ENCODE data around the gene RNF20.

DNA sequence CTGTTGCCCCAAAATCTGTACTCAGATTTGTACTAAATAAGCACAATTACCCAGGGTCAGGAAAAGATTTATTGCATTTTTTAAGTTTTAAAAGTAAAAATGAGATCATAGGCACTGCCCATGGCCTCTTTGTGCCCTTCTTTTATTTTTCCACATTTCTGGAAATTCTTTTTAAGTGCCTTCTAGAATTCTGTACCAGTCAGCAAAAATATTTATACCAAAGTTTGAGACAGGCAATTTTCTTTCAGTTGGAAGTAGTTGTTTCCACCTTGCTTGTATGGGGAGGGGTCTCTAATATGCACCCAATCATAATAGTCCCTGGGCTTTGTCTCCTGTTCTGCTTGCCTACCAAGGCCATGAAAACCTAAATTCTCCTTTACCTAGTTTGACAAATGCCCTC, 5.6 kb upstream of the RNF20 start:
- TF ChIP-seq CTCF (IDR thresholded peaks at IDR 0.05 in 2 of 3, conservative IDR thresholded peaks at IDR 0.05 in 1 of 3; ENCODE audit: borderline replicate concordance in 1 of 3, insufficient read depth in 1 of 3, low read depth in 2 of 3, low read length in 2 of 3): no peak
- no peak for TF ChIP-seq SP1 (IDR thresholded peaks at IDR 0.05; ENCODE audit: low read depth)
- no peak for TF ChIP-seq EZH2 (IDR thresholded peaks at IDR 0.05)
- no peak for TF ChIP-seq YY1 (IDR thresholded peaks at IDR 0.05; ENCODE audit: extremely low read depth, insufficient replicate concordance, low read depth, low read length)
- TF ChIP-seq, protein P1, sequence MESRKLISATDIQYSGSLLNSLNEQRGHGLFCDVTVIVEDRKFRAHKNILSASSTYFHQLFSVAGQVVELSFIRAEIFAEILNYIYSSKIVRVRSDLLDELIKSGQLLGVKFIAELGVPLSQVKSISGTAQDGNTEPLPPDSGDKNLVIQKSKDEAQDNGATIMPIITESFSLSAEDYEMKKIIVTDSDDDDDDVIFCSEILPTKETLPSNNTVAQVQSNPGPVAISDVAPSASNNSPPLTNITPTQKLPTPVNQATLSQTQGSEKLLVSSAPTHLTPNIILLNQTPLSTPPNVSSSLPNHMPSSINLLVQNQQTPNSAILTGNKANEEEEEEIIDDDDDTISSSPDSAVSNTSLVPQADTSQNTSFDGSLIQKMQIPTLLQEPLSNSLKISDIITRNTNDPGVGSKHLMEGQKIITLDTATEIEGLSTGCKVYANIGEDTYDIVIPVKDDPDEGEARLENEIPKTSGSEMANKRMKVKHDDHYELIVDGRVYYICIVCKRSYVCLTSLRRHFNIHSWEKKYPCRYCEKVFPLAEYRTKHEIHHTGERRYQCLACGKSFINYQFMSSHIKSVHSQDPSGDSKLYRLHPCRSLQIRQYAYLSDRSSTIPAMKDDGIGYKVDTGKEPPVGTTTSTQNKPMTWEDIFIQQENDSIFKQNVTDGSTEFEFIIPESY (IDR thresholded peaks at IDR 0.05; ENCODE audit: extremely low read depth, insufficient replicate concordance, low read length): no peak
- no peak for TF ChIP-seq POLR2A (IDR thresholded peaks at IDR 0.05; ENCODE audit: borderline replicate concordance, extremely low read depth, insufficient read depth, insufficient read length)
- no peak for TF ChIP-seq EZH2phosphoT487 (IDR thresholded peaks at IDR 0.05; ENCODE audit: borderline replicate concordance)
- TF ChIP-seq, protein P2, sequence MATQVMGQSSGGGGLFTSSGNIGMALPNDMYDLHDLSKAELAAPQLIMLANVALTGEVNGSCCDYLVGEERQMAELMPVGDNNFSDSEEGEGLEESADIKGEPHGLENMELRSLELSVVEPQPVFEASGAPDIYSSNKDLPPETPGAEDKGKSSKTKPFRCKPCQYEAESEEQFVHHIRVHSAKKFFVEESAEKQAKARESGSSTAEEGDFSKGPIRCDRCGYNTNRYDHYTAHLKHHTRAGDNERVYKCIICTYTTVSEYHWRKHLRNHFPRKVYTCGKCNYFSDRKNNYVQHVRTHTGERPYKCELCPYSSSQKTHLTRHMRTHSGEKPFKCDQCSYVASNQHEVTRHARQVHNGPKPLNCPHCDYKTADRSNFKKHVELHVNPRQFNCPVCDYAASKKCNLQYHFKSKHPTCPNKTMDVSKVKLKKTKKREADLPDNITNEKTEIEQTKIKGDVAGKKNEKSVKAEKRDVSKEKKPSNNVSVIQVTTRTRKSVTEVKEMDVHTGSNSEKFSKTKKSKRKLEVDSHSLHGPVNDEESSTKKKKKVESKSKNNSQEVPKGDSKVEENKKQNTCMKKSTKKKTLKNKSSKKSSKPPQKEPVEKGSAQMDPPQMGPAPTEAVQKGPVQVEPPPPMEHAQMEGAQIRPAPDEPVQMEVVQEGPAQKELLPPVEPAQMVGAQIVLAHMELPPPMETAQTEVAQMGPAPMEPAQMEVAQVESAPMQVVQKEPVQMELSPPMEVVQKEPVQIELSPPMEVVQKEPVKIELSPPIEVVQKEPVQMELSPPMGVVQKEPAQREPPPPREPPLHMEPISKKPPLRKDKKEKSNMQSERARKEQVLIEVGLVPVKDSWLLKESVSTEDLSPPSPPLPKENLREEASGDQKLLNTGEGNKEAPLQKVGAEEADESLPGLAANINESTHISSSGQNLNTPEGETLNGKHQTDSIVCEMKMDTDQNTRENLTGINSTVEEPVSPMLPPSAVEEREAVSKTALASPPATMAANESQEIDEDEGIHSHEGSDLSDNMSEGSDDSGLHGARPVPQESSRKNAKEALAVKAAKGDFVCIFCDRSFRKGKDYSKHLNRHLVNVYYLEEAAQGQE (IDR thresholded peaks at IDR 0.05; ENCODE audit: low read depth): no peak
- no peak for TF ChIP-seq POLR2AphosphoS5 (IDR thresholded peaks at IDR 0.05; ENCODE audit: low read depth, low read length)
- no peak for TF ChIP-seq SIN3A (IDR thresholded peaks at IDR 0.05; ENCODE audit: low read depth)
- no peak for TF ChIP-seq ZFX (IDR thresholded peaks at IDR 0.05)
- no peak for TF ChIP-seq FOSL1 (IDR thresholded peaks at IDR 0.05; ENCODE audit: low read depth)
